IMR-90 (cell line): ENCODE results near the gene CCT7. TPM values are rescaled to one million over a fixed set of nuclear protein-coding genes. Genes with fewer than 3 reads are reported as not detected.

ENCODE experiments used
- ATAC-seq: fragments of 200-7000 bp; cut with Tn5 transposase; 2 replicates; pipeline ENCODE4 v1.9.1; 2020; ENCODE audit warnings: low read depth, mild to moderate bottlenecking, moderate library complexity
- BruUV-seq: library from RNA; stranded (reverse); fragments of 400-500 nt; replicated peaks from 2 replicates; lab custom pipeline; 2021; lab: Mats Ljungman, UMichigan
- CTCF ChIA-PET: fragments of 300-600 bp; formaldehyde crosslinking; extraction: SDS; loops from one replicate; lab custom pipeline; 2021; ENCODE audit warnings: antibody characterized with exemption; lab: Yijun Ruan, JAX
- POLR2A ChIA-PET: fragments of 300-600 bp; sonication (Branson Sonifier 250); formaldehyde crosslinking; loops from one replicate; lab custom pipeline; 2022; ENCODE audit warnings: antibody characterized with exemption; ENCODE audit not compliant: unreplicated experiment; lab: Charles Lee
- DNase-seq: peaks from one replicate; pipeline ENCODE4 v3.0.0; 2013
- H2AFZ ChIP-seq: replicated peaks from 2 replicates; pipeline ENCODE3; 2013; ENCODE audit warnings: low read length, mild to moderate bottlenecking; ENCODE audit not compliant: poor library complexity
- H2AK5ac ChIP-seq: 2 replicates; pipeline ENCODE4 v1.6.1; 2013; ENCODE audit warnings: low read depth, low read length, inconsistent platforms
- H2AK9ac ChIP-seq: replicated peaks from 2 replicates; pipeline ENCODE3; 2013; ENCODE audit warnings: mild to moderate bottlenecking, low read depth, low read length, moderate library complexity; ENCODE audit not compliant: poor library complexity
- H2BK120ac ChIP-seq: 2 replicates; pipeline ENCODE4 v1.6.1; 2013; ENCODE audit warnings: low read depth, low read length, inconsistent platforms
- H2BK15ac ChIP-seq: 3 replicates; pipeline ENCODE4 v1.6.1; 2013; ENCODE audit warnings: low read depth, low read length, inconsistent platforms
- H2BK20ac ChIP-seq: 2 replicates; pipeline ENCODE4 v1.6.1; 2013; ENCODE audit warnings: low read depth, mild to moderate bottlenecking, inconsistent platforms, low read length, moderate library complexity
- H2BK5ac ChIP-seq: 2 replicates; pipeline ENCODE4 v1.6.1; 2013; ENCODE audit warnings: mild to moderate bottlenecking, low read depth, low read length, inconsistent platforms; ENCODE audit not compliant: poor library complexity, severe bottlenecking
- H3K14ac ChIP-seq: replicated peaks from 2 replicates; pipeline ENCODE4 v1.6.1; 2013; ENCODE audit warnings: low read depth, low read length, inconsistent platforms
- H3K18ac ChIP-seq: 2 replicates; pipeline ENCODE4 v1.6.1; 2013; ENCODE audit warnings: low read depth, low read length, control low read depth
- H3K23ac ChIP-seq: 2 replicates; pipeline ENCODE4 v1.6.1; 2013; ENCODE audit warnings: low read depth, low read length, inconsistent platforms
- H3K27ac ChIP-seq: 2 replicates; pipeline ENCODE4 v1.5.1; 2013; ENCODE audit warnings: mild to moderate bottlenecking, control low read depth, low read length; ENCODE audit not compliant: insufficient read depth
- H3K27me3 ChIP-seq: 2 replicates; pipeline ENCODE4 v1.6.1; 2013; ENCODE audit warnings: low read length; ENCODE audit not compliant: control insufficient read depth, insufficient read depth
- H3K36me3 ChIP-seq: 2 replicates; pipeline ENCODE4 v1.6.1; 2013; ENCODE audit warnings: low read length, mixed read lengths; ENCODE audit not compliant: control insufficient read depth, insufficient read depth
- H3K4ac ChIP-seq: 2 replicates; pipeline ENCODE4 v1.6.1; 2013; ENCODE audit warnings: low read depth, low read length, inconsistent platforms
- H3K4me1 ChIP-seq: 2 replicates; pipeline ENCODE4 v1.6.1; 2013; ENCODE audit warnings: low read length, mixed read lengths; ENCODE audit not compliant: control insufficient read depth, insufficient read depth
- H3K4me2 ChIP-seq: 2 replicates; pipeline ENCODE4 v1.6.1; 2013; ENCODE audit warnings: low read depth, mild to moderate bottlenecking, control low read depth, low read length, moderate library complexity
- H3K4me3 ChIP-seq: 2 replicates; pipeline ENCODE4 v1.5.1; 2013; ENCODE audit warnings: low read depth, mild to moderate bottlenecking, control low read depth, low read length, moderate library complexity; ENCODE audit not compliant: insufficient read depth
- H3K56ac ChIP-seq: 2 replicates; pipeline ENCODE4 v1.6.1; 2013; ENCODE audit warnings: low read length, inconsistent platforms; ENCODE audit not compliant: insufficient read depth; ENCODE audit errors: extremely low read depth
- H3K79me1 ChIP-seq, 2 experiments: 2 replicates each; pipeline ENCODE4 v1.6.1; 2013; ENCODE audit warnings: low read length in 2 of 2, inconsistent platforms in 1 of 2, low read depth in 1 of 2
- H3K9ac ChIP-seq: 2 replicates; pipeline ENCODE4 v1.6.1; 2013; ENCODE audit warnings: low read depth, low read length, control low read depth
- H3K9me1 ChIP-seq: 2 replicates; pipeline ENCODE4 v1.6.1; 2013; ENCODE audit warnings: low read length, inconsistent platforms; ENCODE audit not compliant: insufficient read depth
- H3K9me3 ChIP-seq: 2 replicates; pipeline ENCODE4 v1.6.1; 2013; ENCODE audit warnings: low read length; ENCODE audit not compliant: control insufficient read depth, insufficient read depth
- H4K20me1 ChIP-seq: 2 replicates; pipeline ENCODE4 v1.6.1; 2013; ENCODE audit warnings: low read length, inconsistent platforms; ENCODE audit not compliant: insufficient read depth
- H4K5ac ChIP-seq: 2 replicates; pipeline ENCODE4 v1.6.1; 2013; ENCODE audit warnings: mild to moderate bottlenecking, low read depth, low read length, control low read depth
- H4K8ac ChIP-seq, 2 experiments: 2 replicates each; pipeline ENCODE4 v1.6.1; 2013; ENCODE audit warnings: low read depth in 2 of 2, low read length in 2 of 2, control low read depth in 1 of 2, inconsistent platforms in 1 of 2
- H4K91ac ChIP-seq: 2 replicates; pipeline ENCODE4 v1.6.1; 2013; ENCODE audit warnings: low read depth, low read length, inconsistent platforms; ENCODE audit not compliant: insufficient read depth
- BHLHE40 ChIP-seq: fragments of 150-350 bp; IDR thresholded peaks from 2 replicates; pipeline ENCODE4 v1.6.1; 2016; ENCODE audit warnings: mild to moderate bottlenecking, low read depth, low read length
- CEBPB ChIP-seq: IDR thresholded peaks from 2 replicates; pipeline ENCODE4 v1.6.1; 2012; ENCODE audit warnings: low read depth, low read length, improper control_type of control experiment
- CHD1 ChIP-seq: IDR thresholded peaks from 2 replicates; pipeline ENCODE4 v1.6.1; 2012; ENCODE audit warnings: low read depth, low read length, improper control_type of control experiment
- FOS ChIP-seq: fragments of 150-350 bp; IDR thresholded peaks from 2 replicates; pipeline ENCODE4 v1.6.1; 2016; ENCODE audit warnings: low read depth, low read length
- MAFK ChIP-seq: IDR thresholded peaks from 2 replicates; pipeline ENCODE4 v1.6.1; 2012; ENCODE audit warnings: low read depth, low read length, improper control_type of control experiment
- MAZ ChIP-seq: IDR thresholded peaks from 2 replicates; pipeline ENCODE4 v1.6.1; 2012; ENCODE audit warnings: low read depth, mild to moderate bottlenecking, low read length, improper control_type of control experiment, moderate library complexity, borderline replicate concordance
- MXI1 ChIP-seq: IDR thresholded peaks from 2 replicates; pipeline ENCODE4 v1.6.1; 2012; ENCODE audit warnings: low read depth, mild to moderate bottlenecking, low read length, moderate library complexity, borderline replicate concordance
- NFE2L2 ChIP-seq: fragments of 150-350 bp; IDR thresholded peaks from 2 replicates; pipeline ENCODE4 v1.6.1; 2016; ENCODE audit warnings: low read depth, mild to moderate bottlenecking, low read length
- POLR2A ChIP-seq: IDR thresholded peaks from 2 replicates; pipeline ENCODE4 v1.6.1; 2012; ENCODE audit warnings: mild to moderate bottlenecking, low read depth, low read length
- RAD21 ChIP-seq: IDR thresholded peaks from 2 replicates; pipeline ENCODE4 v1.6.1; 2012; ENCODE audit warnings: low read length, improper control_type of control experiment
- RCOR1 ChIP-seq: IDR thresholded peaks from 2 replicates; pipeline ENCODE4 v1.6.1; 2012; ENCODE audit warnings: mild to moderate bottlenecking, low read length, improper control_type of control experiment; ENCODE audit not compliant: insufficient replicate concordance
- RFX5 ChIP-seq: IDR thresholded peaks from 2 replicates; pipeline ENCODE4 v1.8.0; 2012; ENCODE audit warnings: low read depth, mild to moderate bottlenecking, low read length, moderate library complexity
- SMC3 ChIP-seq: fragments of 150-350 bp; IDR thresholded peaks from 2 replicates; pipeline ENCODE4 v1.6.1; 2016; ENCODE audit warnings: low read depth, mild to moderate bottlenecking, antibody characterized with exemption, low read length, moderate library complexity
- WGBS, 2 experiments: methylation state at CpG; one replicate each; pipeline versions ENCODE4 v1.1.5 to v1.1.7; 2013; ENCODE audit warnings: missing lambda C conversion rate in 2 of 2; ENCODE audit not compliant: insufficient read length in 1 of 2; ENCODE audit errors: extremely low coverage in 2 of 2; 5-methylcytosine and 5-hydroxymethylcytosine counted together
- dilution Hi-C: fragments of 300-500 bp; cut with HindIII; formaldehyde crosslinking; loops from one replicate; pipeline ENCODE4 v1.14.3; 2018; ENCODE audit warnings: low sequenced_read_pairs; ENCODE audit not compliant: unreplicated experiment
- in situ Hi-C: fragments of 300-500 bp; cut with MboI; formaldehyde crosslinking; loops from 3 replicates; pipeline ENCODE4 v1.14.3; 2019; ENCODE audit warnings: low sequenced_read_pairs, inconsistent platforms, mixed read lengths
- intact Hi-C: fragments of 100-400 bp; cut with micrococcal nuclease; formaldehyde crosslinking; loops from 2 replicates; pipeline ENCODE4 v1.10.0; 2022
- polyA plus RNA-seq, 3 experiments: library from polyadenylated mRNA; depleted of rRNA; stranded (reverse); fragments of >200 nt; gene quantifications; 2 replicates each; pipeline ENCODE4 v1.2.3, GENCODE V29; 2012; ENCODE audit warnings: low replicate concordance in 1 of 3
- total RNA-seq: library from RNA; depleted of rRNA; stranded (reverse); fragments of >200 nt; gene quantifications from 2 replicates; pipeline ENCODE4 v1.2.3, GENCODE V29; 2012
- TF ChIP-seq, protein P1 (sequence below): conservative IDR thresholded peaks from 2 replicates; pipeline ENCODE4 v1.5.1; 2012; ENCODE audit warnings: mild to moderate bottlenecking, low read depth, low read length, improper control_type of control experiment
- TF ChIP-seq, protein P2 (sequence below): fragments of 150-350 bp; IDR thresholded peaks from 2 replicates; pipeline ENCODE4 v1.6.1; 2016; ENCODE audit warnings: low read depth, mild to moderate bottlenecking, low read length, moderate library complexity, borderline replicate concordance
- TF ChIP-seq, protein P3 (sequence below): fragments of 150-350 bp; IDR thresholded peaks from 2 replicates; pipeline ENCODE4 v1.6.1; 2017; ENCODE audit warnings: mild to moderate bottlenecking, antibody characterized with exemption, low read length, low read depth

The CCT7 gene
- total and polyA plus RNA-seq, 2 of the 4 experiments (the other 2 are of a cell fraction): 321 to 575 TPM

DNA sequence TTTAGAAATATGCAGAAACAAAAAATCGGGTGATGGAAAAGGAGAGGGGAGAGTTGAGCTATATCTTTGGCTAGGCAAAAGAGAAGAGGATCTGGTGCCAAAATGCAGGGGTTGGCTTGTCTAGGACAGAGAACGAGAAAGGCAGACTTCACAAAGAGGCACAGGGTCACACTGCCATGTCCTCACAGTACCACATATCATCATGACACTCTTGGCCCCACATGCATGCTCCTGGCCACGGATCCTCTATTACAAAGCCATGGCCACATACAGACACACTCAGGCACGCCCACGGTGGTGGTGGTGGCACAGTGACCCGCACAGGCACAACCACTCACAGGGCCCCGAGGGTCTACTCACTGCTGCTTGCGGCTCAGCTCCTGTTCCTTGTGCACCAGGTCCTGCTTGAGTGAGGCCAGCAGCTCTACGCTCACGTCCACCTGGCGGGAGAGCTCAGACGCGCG lies 34.3 kb downstream of the CCT7 start:
- intact Hi-C loops (no loop called here), in situ Hi-C loops (no loop called here), dilution Hi-C loops (no loop called here)
- no peak overlapping the region for H4K91ac ChIP-seq
- no peak overlapping the region for H3K9ac ChIP-seq
- peaks cover 3% of the 10 kb centered on the region; the same call in 1 of the 2 replicates for H3K36me3 ChIP-seq
- peaks cover 10% of the 10 kb centered on the region; the same call in 1 of the 2 replicates for H4K20me1 ChIP-seq
- H4K5ac ChIP-seq: no peak overlapping the region
- TF ChIP-seq, protein P1, sequence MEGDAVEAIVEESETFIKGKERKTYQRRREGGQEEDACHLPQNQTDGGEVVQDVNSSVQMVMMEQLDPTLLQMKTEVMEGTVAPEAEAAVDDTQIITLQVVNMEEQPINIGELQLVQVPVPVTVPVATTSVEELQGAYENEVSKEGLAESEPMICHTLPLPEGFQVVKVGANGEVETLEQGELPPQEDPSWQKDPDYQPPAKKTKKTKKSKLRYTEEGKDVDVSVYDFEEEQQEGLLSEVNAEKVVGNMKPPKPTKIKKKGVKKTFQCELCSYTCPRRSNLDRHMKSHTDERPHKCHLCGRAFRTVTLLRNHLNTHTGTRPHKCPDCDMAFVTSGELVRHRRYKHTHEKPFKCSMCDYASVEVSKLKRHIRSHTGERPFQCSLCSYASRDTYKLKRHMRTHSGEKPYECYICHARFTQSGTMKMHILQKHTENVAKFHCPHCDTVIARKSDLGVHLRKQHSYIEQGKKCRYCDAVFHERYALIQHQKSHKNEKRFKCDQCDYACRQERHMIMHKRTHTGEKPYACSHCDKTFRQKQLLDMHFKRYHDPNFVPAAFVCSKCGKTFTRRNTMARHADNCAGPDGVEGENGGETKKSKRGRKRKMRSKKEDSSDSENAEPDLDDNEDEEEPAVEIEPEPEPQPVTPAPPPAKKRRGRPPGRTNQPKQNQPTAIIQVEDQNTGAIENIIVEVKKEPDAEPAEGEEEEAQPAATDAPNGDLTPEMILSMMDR: no peak
- TF ChIP-seq CHD1 (no peak), BHLHE40 (no peak), RFX5 (no peak), MXI1 (no peak), NFE2L2 (no peak), SMC3 (no peak), MAZ (no peak), CEBPB (no peak), POLR2A (no peak), RCOR1 (no peak), RAD21 (no peak), MAFK (no peak), FOS (no peak)
- TF ChIP-seq, protein P2, sequence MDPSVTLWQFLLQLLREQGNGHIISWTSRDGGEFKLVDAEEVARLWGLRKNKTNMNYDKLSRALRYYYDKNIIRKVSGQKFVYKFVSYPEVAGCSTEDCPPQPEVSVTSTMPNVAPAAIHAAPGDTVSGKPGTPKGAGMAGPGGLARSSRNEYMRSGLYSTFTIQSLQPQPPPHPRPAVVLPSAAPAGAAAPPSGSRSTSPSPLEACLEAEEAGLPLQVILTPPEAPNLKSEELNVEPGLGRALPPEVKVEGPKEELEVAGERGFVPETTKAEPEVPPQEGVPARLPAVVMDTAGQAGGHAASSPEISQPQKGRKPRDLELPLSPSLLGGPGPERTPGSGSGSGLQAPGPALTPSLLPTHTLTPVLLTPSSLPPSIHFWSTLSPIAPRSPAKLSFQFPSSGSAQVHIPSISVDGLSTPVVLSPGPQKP: no peak
- TF ChIP-seq, protein P3, sequence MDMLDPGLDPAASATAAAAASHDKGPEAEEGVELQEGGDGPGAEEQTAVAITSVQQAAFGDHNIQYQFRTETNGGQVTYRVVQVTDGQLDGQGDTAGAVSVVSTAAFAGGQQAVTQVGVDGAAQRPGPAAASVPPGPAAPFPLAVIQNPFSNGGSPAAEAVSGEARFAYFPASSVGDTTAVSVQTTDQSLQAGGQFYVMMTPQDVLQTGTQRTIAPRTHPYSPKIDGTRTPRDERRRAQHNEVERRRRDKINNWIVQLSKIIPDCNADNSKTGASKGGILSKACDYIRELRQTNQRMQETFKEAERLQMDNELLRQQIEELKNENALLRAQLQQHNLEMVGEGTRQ: no peak
- peaks cover 6% of the 10 kb centered on the region; the same call in 1 of the 2 replicates for H3K9me1 ChIP-seq
- ChIA-PET CTCF (no interaction called here), POLR2A (interaction anchor here (0.6 kb wide), 1 partner anchor 35 kb away, joined by 4 read pairs; the partner anchor contains the start of gene PRADC1)
- H2BK5ac ChIP-seq: no peak overlapping the region
- H3K27me3 ChIP-seq: peaks cover 25% of the 10 kb centered on the region
- no peak overlapping the region for H3K23ac ChIP-seq
- no peaks in the 10 kb centered on the region for H3K79me1 ChIP-seq
- no peak overlapping the region for H2AFZ ChIP-seq
- WGBS, 2 experiments: 48% methylated on average over 12 of the region's 14 CpGs; no CpG with 5 or more reads in 1 of the 2 experiments
- ATAC-seq: no peak
- no peak overlapping the region for H2BK15ac ChIP-seq
- no peak overlapping the region for H2BK120ac ChIP-seq
- H2BK20ac ChIP-seq: no peak overlapping the region
- H3K9me3 ChIP-seq: no peaks in the 10 kb centered on the region
- BruUV-seq: no TSS peak
- H3K4me2 ChIP-seq: no peak overlapping the region
- no peaks in the 10 kb centered on the region for H3K4me1 ChIP-seq
- H4K8ac ChIP-seq: no peak overlapping the region
- no peak overlapping the region for H3K56ac ChIP-seq
- H3K18ac ChIP-seq: no peak overlapping the region
- no peak for DNase-seq
- H3K4me3 ChIP-seq: no peak overlapping the region
- H3K4ac ChIP-seq: no peak overlapping the region
- no peak overlapping the region for H3K14ac ChIP-seq
- no peak overlapping the region for H2AK5ac ChIP-seq
- H3K27ac ChIP-seq: no peak overlapping the region
- H2AK9ac ChIP-seq: no peak overlapping the region
